ENCODE results near the gene RAD51B.
A peak's percentile ranks its signal among the peaks of the same experiment; 100 is the strongest.

RAD51B gene

GRCh38 chr14:68637106-68638021 is 817.8 kb downstream of the RAD51B start:
- DNase-seq = peak in 19 of 58 donors; percentile 17 to 57 (median 37)

- no peak for DNase-seq
These were observed 818.8 kb downstream of the RAD51B start for GRCh38 chr14:68638141-68638999.

- no peak for DNase-seq
These were observed 819.6 kb downstream of the RAD51B start for GRCh38 chr14:68639000-68639757.

- DNase-seq = no peak
These were observed 820.4 kb downstream of the RAD51B start for GRCh38 chr14:68639758-68640574.

GRCh38 chr14:68643673-68644072 is 824.1 kb downstream of the RAD51B start:
- DNase-seq = no peak

- DNase-seq = no peak
These were observed 824.5 kb downstream of the RAD51B start for GRCh38 chr14:68644101-68644500.

GRCh38 chr14:68645371-68645770 is 825.8 kb downstream of the RAD51B start:
- no peak for DNase-seq

- DNase-seq = no peak
These were observed 830.1 kb downstream of the RAD51B start for GRCh38 chr14:68649476-68650189.

GRCh38 chr14:68650404-68650994 is 830.9 kb downstream of the RAD51B start:
- DNase-seq = no peak

- no peak for DNase-seq
These were observed 831.5 kb downstream of the RAD51B start for GRCh38 chr14:68651075-68651474.

GRCh38 chr14:68651652-68652432 is 832.3 kb downstream of the RAD51B start:
- no peak for DNase-seq

- no peak for DNase-seq
These were observed 832.8 kb downstream of the RAD51B start for GRCh38 chr14:68652433-68652690.

- no peak for DNase-seq
These were observed 833.5 kb downstream of the RAD51B start for GRCh38 chr14:68653108-68653507.

GRCh38 chr14:68653804-68654203 is 834.2 kb downstream of the RAD51B start:
- no peak for DNase-seq

GRCh38 chr14:68654471-68654941 is 834.9 kb downstream of the RAD51B start:
- no peak for DNase-seq

- DNase-seq = peak in 9 of 58 donors; percentile 16 to 36 (median 24)
These were observed 835.6 kb downstream of the RAD51B start for GRCh38 chr14:68655021-68655831.

GRCh38 chr14:68655911-68656316 is 836.3 kb downstream of the RAD51B start:
- DNase-seq = peak in 1 of 58 donors; percentile 38

GRCh38 chr14:68656452-68656851 is 836.9 kb downstream of the RAD51B start:
- no peak for DNase-seq
